ENCODE measurements around the gene ADAMTS17.

The ADAMTS17 gene

DNA sequence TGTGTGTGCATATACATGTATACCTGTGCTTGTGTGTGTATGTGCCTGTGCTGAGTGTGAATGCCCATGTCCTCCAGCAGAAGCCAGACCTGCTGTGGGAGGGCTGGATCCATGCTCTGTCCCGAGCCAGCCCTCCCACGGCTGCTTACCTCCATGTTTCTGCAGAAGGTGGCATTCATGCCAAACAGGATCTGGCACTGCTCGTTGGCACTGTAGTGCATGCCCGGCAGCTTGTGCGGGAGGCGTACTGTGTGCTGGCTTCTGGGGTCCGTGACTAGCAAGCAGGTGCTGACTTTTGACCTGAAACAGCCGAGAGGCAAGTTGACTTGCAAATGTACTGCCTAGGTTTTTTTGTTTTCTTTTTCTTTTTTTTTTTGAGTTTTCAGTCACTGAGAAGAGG is 189.3 kb downstream of the ADAMTS17 start:
- TF ChIP-seq, protein P1, sequence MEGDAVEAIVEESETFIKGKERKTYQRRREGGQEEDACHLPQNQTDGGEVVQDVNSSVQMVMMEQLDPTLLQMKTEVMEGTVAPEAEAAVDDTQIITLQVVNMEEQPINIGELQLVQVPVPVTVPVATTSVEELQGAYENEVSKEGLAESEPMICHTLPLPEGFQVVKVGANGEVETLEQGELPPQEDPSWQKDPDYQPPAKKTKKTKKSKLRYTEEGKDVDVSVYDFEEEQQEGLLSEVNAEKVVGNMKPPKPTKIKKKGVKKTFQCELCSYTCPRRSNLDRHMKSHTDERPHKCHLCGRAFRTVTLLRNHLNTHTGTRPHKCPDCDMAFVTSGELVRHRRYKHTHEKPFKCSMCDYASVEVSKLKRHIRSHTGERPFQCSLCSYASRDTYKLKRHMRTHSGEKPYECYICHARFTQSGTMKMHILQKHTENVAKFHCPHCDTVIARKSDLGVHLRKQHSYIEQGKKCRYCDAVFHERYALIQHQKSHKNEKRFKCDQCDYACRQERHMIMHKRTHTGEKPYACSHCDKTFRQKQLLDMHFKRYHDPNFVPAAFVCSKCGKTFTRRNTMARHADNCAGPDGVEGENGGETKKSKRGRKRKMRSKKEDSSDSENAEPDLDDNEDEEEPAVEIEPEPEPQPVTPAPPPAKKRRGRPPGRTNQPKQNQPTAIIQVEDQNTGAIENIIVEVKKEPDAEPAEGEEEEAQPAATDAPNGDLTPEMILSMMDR (IDR thresholded peaks at IDR 0.05; ENCODE audit: low read depth, low read length), result no peak
- Histone ChIP-seq H3K9me3 (ENCODE audit: severe bottlenecking) (peaks cover 4% of the 10 kb centered on the region), H3K4me3 (ENCODE audit: low read depth, low read length) (no peak overlapping the region), H3K36me3 (no peaks in the 10 kb centered on the region), H3K27me3 (ENCODE audit: insufficient read depth, low read depth, severe bottlenecking) (peaks cover 8% of the 10 kb centered on the region), H3K27ac (no peak overlapping the region)
- no peak for DNase-seq

DNA sequence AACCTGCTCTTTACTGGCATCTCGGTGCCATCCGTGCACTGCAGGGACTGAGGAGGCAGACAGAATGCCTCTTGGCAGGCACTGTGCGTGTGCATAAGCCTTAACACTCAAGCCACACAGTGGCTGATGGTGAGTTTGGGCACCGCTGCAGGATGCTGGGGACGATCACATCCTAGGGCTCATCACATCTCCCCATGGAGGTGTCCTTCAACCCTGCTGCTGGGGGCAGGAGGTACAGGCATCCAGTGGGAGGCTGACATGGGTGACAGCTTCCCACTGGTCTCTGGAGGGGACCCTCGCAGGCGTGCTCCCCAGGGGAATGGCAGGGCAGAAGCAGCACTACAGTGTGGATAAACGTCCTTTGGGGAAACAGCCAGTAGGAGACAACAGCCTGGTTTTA is 190.9 kb downstream of the ADAMTS17 start:
- peaks cover 4% of the 10 kb centered on the region for H3K9me3 ChIP-seq (ENCODE audit: severe bottlenecking)
- H3K27ac ChIP-seq, result no peak overlapping the region
- H3K27me3 ChIP-seq (ENCODE audit: insufficient read depth, low read depth, severe bottlenecking), result peaks cover 2% of the 10 kb centered on the region
- TF ChIP-seq, protein P1 (IDR thresholded peaks at IDR 0.05; ENCODE audit: low read depth, low read length), result no peak
- no peak overlapping the region for H3K4me3 ChIP-seq (ENCODE audit: low read depth, low read length)
- H3K36me3 ChIP-seq, result no peaks in the 10 kb centered on the region
- no peak for DNase-seq

GRCh38 chr15:100147828-100148227 is 193.9 kb downstream of the ADAMTS17 start:
- no peak overlapping the region for H3K4me3 ChIP-seq (ENCODE audit: low read depth, low read length)
- TF ChIP-seq, protein P1 (IDR thresholded peaks at IDR 0.05; ENCODE audit: low read depth, low read length), result no peak
- peaks cover 4% of the 10 kb centered on the region for H3K9me3 ChIP-seq (ENCODE audit: severe bottlenecking)
- H3K27ac ChIP-seq, result no peak overlapping the region
- H3K36me3 ChIP-seq, result no peaks in the 10 kb centered on the region
- peaks cover 4% of the 10 kb centered on the region for H3K27me3 ChIP-seq (ENCODE audit: insufficient read depth, low read depth, severe bottlenecking)
- no peak for DNase-seq

- DNase-seq, result no peak
- peaks cover 9% of the 10 kb centered on the region for H3K27me3 ChIP-seq (ENCODE audit: insufficient read depth, low read depth, severe bottlenecking)
- peaks cover 4% of the 10 kb centered on the region for H3K9me3 ChIP-seq (ENCODE audit: severe bottlenecking)
- no peaks in the 10 kb centered on the region for H3K36me3 ChIP-seq
- no peak overlapping the region for H3K4me3 ChIP-seq (ENCODE audit: low read depth, low read length)
- TF ChIP-seq, protein P1 (IDR thresholded peaks at IDR 0.05; ENCODE audit: low read depth, low read length), result no peak
- no peak overlapping the region for H3K27ac ChIP-seq
Measured at GRCh38 chr15:100143378-100143777, 198.4 kb downstream of the ADAMTS17 start.

- no peak for DNase-seq
- no peaks in the 10 kb centered on the region for H3K36me3 ChIP-seq
- H3K27me3 ChIP-seq (ENCODE audit: insufficient read depth, low read depth, severe bottlenecking), result peaks cover 9% of the 10 kb centered on the region
- no peak overlapping the region for H3K4me3 ChIP-seq (ENCODE audit: low read depth, low read length)
- no peaks in the 10 kb centered on the region for H3K9me3 ChIP-seq (ENCODE audit: severe bottlenecking)
- no peak overlapping the region for H3K27ac ChIP-seq
- TF ChIP-seq, protein P1 (IDR thresholded peaks at IDR 0.05; ENCODE audit: low read depth, low read length), result no peak
Measured at GRCh38 chr15:100141311-100142001, 200.3 kb downstream of the ADAMTS17 start.
